Stimulated activated CD8-positive, alpha-beta memory T cell treated with anti-CD3 and anti-CD28 coated beads, Interleukin-15, amount 100 ng/mL, for 4 hours (primary cell): ENCODE data around the gene MLF1.
"Not testable (repeated sequence)": the region's sequence is repeated elsewhere in the genome, so short reads cannot be mapped to it uniquely, and the experiment has no call there.

Source experiments
- DNase-seq, 2 donors: peaks; one replicate each; pipeline ENCODE4 v3.0.0-alpha.2; 2020; ENCODE audit warnings: low read depth in 2 of 2

The MLF1 gene

GRCh38 chr3:158570999-158571702 lies at the start of gene MLF1:
Gene MLF1, plus strand, starts transcription at chr3:158571194. Its CDS starts 107 bp downstream, at chr3:158571301.
- DNase-seq = peak; percentile 50 to 74

- DNase-seq = no peak
These were observed 48.5 kb upstream of the MLF1 start for GRCh38 chr3:158522221-158523136.

GRCh38 chr3:158528076-158528674 lies 42.8 kb upstream of the MLF1 start:
- no peak for DNase-seq

GRCh38 chr3:158531334-158531733 lies 39.7 kb upstream of the MLF1 start:
- DNase-seq = no peak

GRCh38 chr3:158532099-158532734 lies 38.8 kb upstream of the MLF1 start:
- DNase-seq = no peak

- DNase-seq = no peak
These were observed 35.1 kb upstream of the MLF1 start for GRCh38 chr3:158535918-158536317.

- no peak for DNase-seq
These were observed 31.5 kb upstream of the MLF1 start for GRCh38 chr3:158539414-158540014.

GRCh38 chr3:158540066-158540465 lies 30.9 kb upstream of the MLF1 start:
- DNase-seq = no peak

GRCh38 chr3:158548691-158549090 lies 22.3 kb upstream of the MLF1 start:
- DNase-seq = no peak

- not testable (repeated sequence) for DNase-seq
These were observed 21.1 kb upstream of the MLF1 start for GRCh38 chr3:158549938-158550337.

- DNase-seq = no peak
These were observed 18.9 kb upstream of the MLF1 start for GRCh38 chr3:158552124-158552523.

GRCh38 chr3:158559504-158559903 lies 11.5 kb upstream of the MLF1 start:
- no peak for DNase-seq

GRCh38 chr3:158560979-158561378 lies 10.0 kb upstream of the MLF1 start:
- DNase-seq = no peak

GRCh38 chr3:158562674-158563073 lies 8.3 kb upstream of the MLF1 start:
- DNase-seq = no peak

- no peak for DNase-seq
These were observed 7.9 kb upstream of the MLF1 start for GRCh38 chr3:158563076-158563475.

- DNase-seq = no peak
These were observed 5.9 kb upstream of the MLF1 start for GRCh38 chr3:158565076-158565475.

- DNase-seq = no peak
These were observed 2.2 kb upstream of the MLF1 start for GRCh38 chr3:158568784-158569183.

GRCh38 chr3:158569794-158570193 lies 1.2 kb upstream of the MLF1 start:
- no peak for DNase-seq

- DNase-seq = no peak
These were observed 1.2 kb downstream of the MLF1 start for GRCh38 chr3:158571969-158572765.

GRCh38 chr3:158572766-158573060 lies 1.7 kb downstream of the MLF1 start:
- no peak for DNase-seq

- DNase-seq = no peak
These were observed 2.7 kb downstream of the MLF1 start for GRCh38 chr3:158573714-158574113.
